Omental fat pad (tissue), 4 donors: ENCODE data around the gene PDE8B. TPM values are rescaled to one million over a fixed set of nuclear protein-coding genes. Genes with fewer than 3 reads are reported as not detected.

Source experiments
- ATAC-seq: fragments of 150-250 bp; one replicate; pipeline ENCODE4 v1.9.1; 2016; ENCODE audit warnings: mild to moderate bottlenecking, moderate library complexity; ENCODE audit not compliant: low FRiP score
- DNase-seq: peaks from one replicate; pipeline ENCODE4 v3.0.0-alpha.2; 2019; ENCODE audit warnings: low spot score
- CTCF ChIP-seq, 3 donors: fragments of 450-650 bp; IDR thresholded peaks; one replicate each; pipeline ENCODE4 v1.5.1; 2016 to 2017; ENCODE audit warnings: antibody characterized with exemption in 3 of 3, mild to moderate bottlenecking in 3 of 3, moderate library complexity in 2 of 3
- total RNA-seq, 4 donors: library from RNA; depleted of rRNA; stranded (reverse); fragments of >200 nt; gene quantifications; one replicate each; pipeline ENCODE4 v1.1.0, GENCODE V29; 2016

PDE8B gene
- total RNA-seq, 4 donors from 2014 or later, result 20.5 to 53.1 (median 36.9) TPM

- DNase-seq, result no peak
- ATAC-seq, result no peak
- no peak for TF ChIP-seq CTCF (IDR thresholded peaks at IDR 0.05)
Observed at GRCh38 chr5:77300451-77300850, 90.0 kb downstream of the PDE8B start.

- DNase-seq (no peak), ATAC-seq (peak; percentile 72)
- TF ChIP-seq CTCF (IDR thresholded peaks at IDR 0.05), result no peak
Observed at GRCh38 chr5:77301447-77301883, 91.0 kb downstream of the PDE8B start.

- no peak for TF ChIP-seq CTCF (IDR thresholded peaks at IDR 0.05)
- DNase-seq (no peak), ATAC-seq (no peak)
Observed at GRCh38 chr5:77302247-77302646, 91.8 kb downstream of the PDE8B start.

GRCh38 chr5:77302653-77303052 is 92.2 kb downstream of the PDE8B start:
- DNase-seq (no peak), ATAC-seq (no peak)
- TF ChIP-seq CTCF (IDR thresholded peaks at IDR 0.05), result no peak

- ATAC-seq (no peak), DNase-seq (no peak)
- TF ChIP-seq CTCF (IDR thresholded peaks at IDR 0.05), result no peak
Observed at GRCh38 chr5:77304388-77304787, 93.9 kb downstream of the PDE8B start.

- TF ChIP-seq CTCF (IDR thresholded peaks at IDR 0.05), result no peak
- no peak for ATAC-seq
- no peak for DNase-seq
Observed at GRCh38 chr5:77305222-77305846, 94.9 kb downstream of the PDE8B start.

GRCh38 chr5:77305956-77306355 is 95.5 kb downstream of the PDE8B start:
- DNase-seq, result no peak
- no peak for ATAC-seq
- TF ChIP-seq CTCF (IDR thresholded peaks at IDR 0.05), result no peak
